ENCODE results near the gene HMCES. TPM values are rescaled to one million over a fixed set of nuclear protein-coding genes. Genes with fewer than 3 reads are reported as not detected.

Gene HMCES, protein sequence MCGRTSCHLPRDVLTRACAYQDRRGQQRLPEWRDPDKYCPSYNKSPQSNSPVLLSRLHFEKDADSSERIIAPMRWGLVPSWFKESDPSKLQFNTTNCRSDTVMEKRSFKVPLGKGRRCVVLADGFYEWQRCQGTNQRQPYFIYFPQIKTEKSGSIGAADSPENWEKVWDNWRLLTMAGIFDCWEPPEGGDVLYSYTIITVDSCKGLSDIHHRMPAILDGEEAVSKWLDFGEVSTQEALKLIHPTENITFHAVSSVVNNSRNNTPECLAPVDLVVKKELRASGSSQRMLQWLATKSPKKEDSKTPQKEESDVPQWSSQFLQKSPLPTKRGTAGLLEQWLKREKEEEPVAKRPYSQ
- total RNA-seq (2022) (67.1 and 83.6 TPM in 2 replicates), Bru-seq, nascent RNA (percentile 76 among the genes with signal in this experiment), BruChase-seq, experiment 1, labeled RNA remaining after a 6-hour chase (percentile 81 among the genes with signal in this experiment), BruChase-seq, experiment 2, labeled RNA remaining after a 2-hour chase (percentile 76 among the genes with signal in this experiment)
- long read RNA-seq, transcript HMCES-204 (7 exons, 1,952 nt): minor isoform, 12 of 162 reads
- long read RNA-seq, transcript HMCES-201 (7 exons, 2,515 nt): major isoform, 102 of 162 reads
- long read RNA-seq, transcript HMCES-203 (6 exons, 1,490 nt): minor isoform, 14 of 162 reads
- long read RNA-seq, partial matches to known transcripts: 12 of 162 reads
- long read RNA-seq, other reads (novel, unspliced or antisense): 19 of 162 reads

DNA sequence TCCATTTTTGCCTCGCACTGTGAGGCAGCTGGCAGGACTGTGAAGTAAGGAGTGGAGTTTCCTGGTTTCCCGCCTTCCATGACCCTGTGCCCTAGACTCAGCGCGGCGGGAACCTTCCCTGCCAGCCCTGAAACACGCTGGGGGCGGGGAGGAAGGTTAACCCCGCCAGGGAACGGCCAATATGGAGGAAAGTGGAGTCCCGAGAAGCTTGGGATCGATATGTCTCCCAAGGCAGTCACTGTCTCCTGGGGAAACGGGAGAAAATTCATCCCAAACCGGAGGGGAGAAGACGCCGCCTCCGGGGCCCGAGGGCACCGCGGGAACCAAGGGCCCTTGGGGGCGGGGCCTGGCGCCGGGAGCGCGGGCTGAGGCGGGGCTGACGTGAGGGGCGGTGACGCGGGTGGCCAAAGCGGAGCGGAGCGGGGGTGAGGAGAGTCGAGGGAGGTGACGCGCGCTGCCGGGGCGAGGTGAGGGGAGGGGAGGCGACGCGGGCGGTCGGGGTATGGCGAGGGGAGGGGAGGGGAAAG is at the start of gene HMCES:
Gene HMCES, plus strand, starts transcription at position 432 of the 527 bp plus-strand sequence. CDS start 863 bp downstream, outside the sequence.
- CTCF ChIA-PET: no interaction called here
- H3K9me3 Mint-ChIP-seq (ENCODE audit: low read depth, unreplicated experiment): no peaks in the 10 kb centered on the region
- intact Hi-C loops (cut with micrococcal nuclease; ENCODE audit: unreplicated experiment): no loop called here
- BruUV-seq (replicated peaks): no TSS peak
- TF ChIP-seq, protein P1, sequence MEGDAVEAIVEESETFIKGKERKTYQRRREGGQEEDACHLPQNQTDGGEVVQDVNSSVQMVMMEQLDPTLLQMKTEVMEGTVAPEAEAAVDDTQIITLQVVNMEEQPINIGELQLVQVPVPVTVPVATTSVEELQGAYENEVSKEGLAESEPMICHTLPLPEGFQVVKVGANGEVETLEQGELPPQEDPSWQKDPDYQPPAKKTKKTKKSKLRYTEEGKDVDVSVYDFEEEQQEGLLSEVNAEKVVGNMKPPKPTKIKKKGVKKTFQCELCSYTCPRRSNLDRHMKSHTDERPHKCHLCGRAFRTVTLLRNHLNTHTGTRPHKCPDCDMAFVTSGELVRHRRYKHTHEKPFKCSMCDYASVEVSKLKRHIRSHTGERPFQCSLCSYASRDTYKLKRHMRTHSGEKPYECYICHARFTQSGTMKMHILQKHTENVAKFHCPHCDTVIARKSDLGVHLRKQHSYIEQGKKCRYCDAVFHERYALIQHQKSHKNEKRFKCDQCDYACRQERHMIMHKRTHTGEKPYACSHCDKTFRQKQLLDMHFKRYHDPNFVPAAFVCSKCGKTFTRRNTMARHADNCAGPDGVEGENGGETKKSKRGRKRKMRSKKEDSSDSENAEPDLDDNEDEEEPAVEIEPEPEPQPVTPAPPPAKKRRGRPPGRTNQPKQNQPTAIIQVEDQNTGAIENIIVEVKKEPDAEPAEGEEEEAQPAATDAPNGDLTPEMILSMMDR (IDR thresholded peaks at IDR 0.05; ENCODE audit: unreplicated experiment): no peak
- DNase-seq: peak; percentile 99
- peak within 1 kb of the TSS; percentile 96 for H3K27ac Mint-ChIP-seq (ENCODE audit: unreplicated experiment)
- H3K27me3 Mint-ChIP-seq (ENCODE audit: unreplicated experiment): no peaks in the 10 kb centered on the region
- peaks cover 26% of the 10 kb centered on the region for H3K4me1 Mint-ChIP-seq (ENCODE audit: low read depth, unreplicated experiment)
- H3K4me3 Mint-ChIP-seq (ENCODE audit: low read depth, unreplicated experiment): peak within 1 kb of the TSS; percentile 89
- peaks cover 58% of the 10 kb centered on the region for H3K36me3 Mint-ChIP-seq (ENCODE audit: insufficient read depth, unreplicated experiment)

DNA sequence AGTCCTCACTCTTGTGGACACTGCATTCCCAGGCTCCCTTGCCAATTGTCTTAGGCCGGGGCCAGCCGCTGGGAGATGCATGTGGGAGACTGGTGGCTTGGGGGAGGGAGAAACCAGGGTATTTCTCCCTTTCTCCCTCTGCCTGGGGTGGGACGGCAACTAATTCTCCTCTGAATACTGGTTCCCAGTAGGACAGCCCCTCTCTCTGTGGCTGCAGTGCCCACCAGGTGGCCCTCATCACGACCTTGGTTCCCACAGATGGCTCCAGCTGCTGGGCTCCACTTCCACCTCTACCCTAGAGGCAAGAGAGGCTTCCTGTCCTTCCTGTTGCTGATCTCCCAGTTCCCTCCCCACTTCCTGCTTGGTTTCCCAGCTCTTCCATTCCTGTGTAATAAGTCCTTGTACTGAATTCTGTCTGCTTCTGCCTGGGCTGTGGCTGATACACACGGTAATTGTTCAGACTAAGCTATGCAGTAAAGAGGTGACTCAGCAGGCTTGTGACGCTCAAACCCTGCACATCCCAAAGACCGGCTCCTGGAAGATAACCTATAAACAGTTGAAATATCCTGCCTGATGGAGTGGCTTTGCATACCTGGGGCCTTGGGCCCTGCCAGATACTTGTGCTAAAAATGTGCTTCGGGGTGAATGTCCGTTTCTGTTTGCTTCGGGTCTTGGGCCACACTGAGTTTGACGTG is 49.6 kb upstream of the HMCES start:
- Mint-ChIP-seq H3K27ac (ENCODE audit: unreplicated experiment) (peak overlapping the region; percentile 19), H3K4me1 (ENCODE audit: low read depth, unreplicated experiment) (peaks cover 39% of the 10 kb centered on the region), H3K27me3 (ENCODE audit: unreplicated experiment) (no peaks in the 10 kb centered on the region), H3K4me3 (ENCODE audit: low read depth, unreplicated experiment) (no peak overlapping the region), H3K9me3 (ENCODE audit: low read depth, unreplicated experiment) (no peaks in the 10 kb centered on the region), H3K36me3 (ENCODE audit: insufficient read depth, unreplicated experiment) (peaks cover 4% of the 10 kb centered on the region)
- intact Hi-C loops (cut with micrococcal nuclease; ENCODE audit: unreplicated experiment): no loop called here
- CTCF ChIA-PET: no interaction called here
- DNase-seq: no peak
- BruUV-seq (replicated peaks): no TSS peak
- TF ChIP-seq, protein P1 (IDR thresholded peaks at IDR 0.05; ENCODE audit: unreplicated experiment): no peak

DNA sequence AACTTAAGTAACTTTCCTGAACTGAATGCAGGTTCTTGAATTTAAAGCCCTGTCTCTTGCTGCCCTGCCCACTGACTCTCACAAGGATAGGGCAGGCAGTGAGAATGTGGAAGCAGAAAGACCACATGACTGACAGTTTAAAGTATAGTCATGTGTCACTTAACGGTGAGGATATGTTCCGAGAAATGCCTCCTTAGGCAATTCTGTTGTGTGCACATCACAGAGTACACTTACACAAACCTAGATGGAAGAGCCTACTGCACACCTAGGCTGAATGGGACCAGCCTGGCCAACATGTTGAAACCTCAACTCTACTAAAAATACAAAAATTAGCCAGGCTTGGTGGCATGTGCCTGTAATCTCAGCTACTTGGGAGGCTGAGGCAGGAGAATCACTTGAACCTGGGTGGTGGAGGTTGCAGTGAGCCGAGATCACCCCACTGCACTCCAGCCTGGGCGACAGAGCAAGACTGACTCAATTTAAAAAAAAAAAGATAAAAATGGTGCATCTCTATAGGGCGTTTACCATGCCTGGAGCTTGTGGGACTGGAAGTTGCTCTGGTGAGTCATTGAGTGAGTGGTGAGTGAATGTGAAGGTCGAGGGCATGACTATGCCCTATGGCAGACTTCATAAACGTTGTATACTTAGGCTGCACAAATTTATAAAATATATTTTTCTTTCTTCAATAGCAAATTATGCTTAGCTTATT is 48.2 kb upstream of the HMCES start:
- Mint-ChIP-seq H3K4me3 (ENCODE audit: low read depth, unreplicated experiment) (no peak overlapping the region), H3K27me3 (ENCODE audit: unreplicated experiment) (no peaks in the 10 kb centered on the region), H3K9me3 (ENCODE audit: low read depth, unreplicated experiment) (no peaks in the 10 kb centered on the region), H3K36me3 (ENCODE audit: insufficient read depth, unreplicated experiment) (peaks cover 4% of the 10 kb centered on the region), H3K4me1 (ENCODE audit: low read depth, unreplicated experiment) (peaks cover 29% of the 10 kb centered on the region), H3K27ac (ENCODE audit: unreplicated experiment) (no peak overlapping the region)
- DNase-seq: peak; percentile 48
- intact Hi-C loops (cut with micrococcal nuclease; ENCODE audit: unreplicated experiment): no loop called here
- TF ChIP-seq, protein P1 (IDR thresholded peaks at IDR 0.05; ENCODE audit: unreplicated experiment): no peak
- BruUV-seq (replicated peaks): no TSS peak
- CTCF ChIA-PET: interaction anchor here (0.6 to 1.4 kb wide), 6 partner anchors 10 to 865 kb away, joined by 3 to 7 read pairs (median 4); no protein-coding TSS in a partner anchor
